Uterus (tissue), 2 donors: ENCODE results near the gene MYH14.

Experiments used
- CTCF ChIP-seq, 4 experiments: fragments of 200-600 bp in 2 of 4; fragments of 450-650 bp in 2 of 4; sonication (generic) in 2 of 4; IDR thresholded peaks; one replicate each; pipeline ENCODE4 v1.5.1; 2016 to 2019; ENCODE audit warnings: antibody characterized with exemption in 4 of 4, mild to moderate bottlenecking in 2 of 4, moderate library complexity in 1 of 4
- POLR2A ChIP-seq, 2 donors: fragments of 450-650 bp; IDR thresholded peaks; one replicate each; pipeline ENCODE4 v1.6.1; 2016; ENCODE audit warnings: antibody characterized with exemption in 2 of 2, mild to moderate bottlenecking in 1 of 2, moderate library complexity in 1 of 2

- TF ChIP-seq POLR2A (IDR thresholded peaks at IDR 0.05) (no peak), CTCF (IDR thresholded peaks at IDR 0.05) (no peak)
Measured at GRCh38 chr19:50184196-50184595, 19.2 kb upstream of the MYH14 start.
